Liver (tissue), 9 donors: ENCODE data around the gene WDR86. TPM values are rescaled to one million over a fixed set of nuclear protein-coding genes. Genes with fewer than 3 reads are reported as not detected.

Experiments
- DNase-seq: peaks from one replicate; pipeline ENCODE4 v3.0.0-alpha.2; 2017; ENCODE audit warnings: low spot score
- H3K27ac ChIP-seq, 2 donors: one replicate each; pipeline ENCODE4 v1.7.0; 2013; ENCODE audit warnings: inconsistent platforms in 2 of 2, low read length in 2 of 2, control low read depth in 1 of 2, low read depth in 1 of 2, mild to moderate bottlenecking in 1 of 2
- H3K27me3 ChIP-seq, 4 donors: one replicate each; pipeline versions ENCODE4 v1.6.1 to v1.7.0; 2013; ENCODE audit warnings: low read length in 3 of 4, inconsistent platforms in 1 of 4, mild to moderate bottlenecking in 1 of 4, moderate library complexity in 1 of 4; ENCODE audit not compliant: control insufficient read depth in 4 of 4, insufficient read depth in 4 of 4
- H3K36me3 ChIP-seq, 4 donors: one replicate each; pipeline versions ENCODE4 v1.6.1 to v1.7.0; 2013; ENCODE audit warnings: low read length in 3 of 4, mild to moderate bottlenecking in 3 of 4, low read depth in 1 of 4, moderate library complexity in 1 of 4; ENCODE audit not compliant: control insufficient read depth in 4 of 4, insufficient read depth in 3 of 4
- H3K4me1 ChIP-seq, 4 donors: one replicate each; pipeline versions ENCODE4 v1.6.1 to v1.7.0; 2013; ENCODE audit warnings: low read length in 3 of 4, mild to moderate bottlenecking in 3 of 4, moderate library complexity in 1 of 4; ENCODE audit not compliant: control insufficient read depth in 4 of 4, insufficient read depth in 4 of 4
- H3K4me3 ChIP-seq, 3 donors: one replicate each; pipeline versions ENCODE4 v1.6.1 to v1.7.0; 2013; ENCODE audit warnings: low read length in 3 of 3, control low read depth in 1 of 3, low read depth in 1 of 3, mild to moderate bottlenecking in 1 of 3
- H3K9ac ChIP-seq, 2 donors: one replicate each; pipeline ENCODE4 v1.7.0; 2013; ENCODE audit warnings: low read length in 2 of 2, mild to moderate bottlenecking in 2 of 2, moderate library complexity in 2 of 2, control low read depth in 1 of 2, low read depth in 1 of 2
- H3K9me3 ChIP-seq, 4 donors: one replicate each; pipeline versions ENCODE4 v1.6.1 to v1.7.0; 2013; ENCODE audit warnings: low read length in 3 of 4; ENCODE audit not compliant: control insufficient read depth in 4 of 4
- HNF4A ChIP-seq, 2 donors: conservative IDR thresholded peaks; 2 replicates each; pipeline ENCODE4 v1.6.1; 2016; ENCODE audit warnings: antibody characterized with exemption in 2 of 2, mild to moderate bottlenecking in 2 of 2
- JUND ChIP-seq, 2 donors: IDR thresholded peaks; 2 replicates each; pipeline ENCODE4 v1.6.1; 2016; ENCODE audit warnings: antibody characterized with exemption in 2 of 2
- NR2F2 ChIP-seq: IDR thresholded peaks from 2 replicates; pipeline ENCODE4 v1.6.1; 2016; ENCODE audit warnings: antibody characterized with exemption
- RXRA ChIP-seq, 2 donors: IDR thresholded peaks; 2 replicates each; pipeline ENCODE4 v1.6.1; 2017 to 2018; ENCODE audit warnings: antibody characterized with exemption in 2 of 2, mild to moderate bottlenecking in 1 of 2
- SP1 ChIP-seq: IDR thresholded peaks from 2 replicates; pipeline ENCODE4 v1.6.1; 2018; ENCODE audit warnings: antibody characterized with exemption, mild to moderate bottlenecking
- WGBS: extraction: QIAGEN DNeasy Blood & Tissue Kit; methylation state at CpG from one replicate; pipeline ENCODE4 v1.1.7; 2013; 5-methylcytosine and 5-hydroxymethylcytosine counted together
- polyA plus RNA-seq, 2 donors: library from polyadenylated mRNA; stranded (reverse) in 1 of 2; unstranded in 1 of 2; fragments of 200-250 nt in 1 of 2; fragments of >200 nt in 1 of 2; fragmentation: Nextera tagmentation in 1 of 2; extraction: Ambion mirVana in 1 of 2; gene quantifications; one replicate each; pipeline versions ENCODE4 v1.2.1 to v1.2.3, GENCODE V29; 2013 to 2015
- total RNA-seq, 2 donors: library from RNA; depleted of rRNA; stranded (reverse); fragments of >200 nt; gene quantifications; one replicate each; pipeline ENCODE4 v1.2.3, GENCODE V29; 2014
- TF ChIP-seq, protein P1 (sequence below): IDR thresholded peaks from 2 replicates; pipeline ENCODE4 v1.6.1; 2016; ENCODE audit warnings: antibody characterized with exemption
- TF ChIP-seq, protein P2 (sequence below): fragments of 150-350 bp; IDR thresholded peaks from 2 replicates; pipeline ENCODE4 v1.5.1; 2017; ENCODE audit warnings: improper control_type of control experiment, low read depth, low read length; ENCODE audit not compliant: missing input control
- TF ChIP-seq, protein P3 (sequence below): IDR thresholded peaks from 2 replicates; pipeline ENCODE4 v1.6.1; 2016; ENCODE audit warnings: antibody characterized with exemption, mild to moderate bottlenecking
- TF ChIP-seq, protein P4 (sequence below): IDR thresholded peaks from 2 replicates; pipeline ENCODE4 v1.6.1; 2016; ENCODE audit warnings: antibody characterized with exemption
- TF ChIP-seq, protein P5 (sequence below): IDR thresholded peaks from 2 replicates; pipeline ENCODE4 v1.6.1; 2016; ENCODE audit warnings: antibody characterized with exemption
- donor health status: healthy.
- donor health status: healthy.
- donor health status: healthy.
- donor health status: healthy.
- donor health status: healthy.

WDR86 gene
- total and polyA plus RNA-seq, 4 donors = 0.35 to 4.9 (median 0.77) TPM

DNA sequence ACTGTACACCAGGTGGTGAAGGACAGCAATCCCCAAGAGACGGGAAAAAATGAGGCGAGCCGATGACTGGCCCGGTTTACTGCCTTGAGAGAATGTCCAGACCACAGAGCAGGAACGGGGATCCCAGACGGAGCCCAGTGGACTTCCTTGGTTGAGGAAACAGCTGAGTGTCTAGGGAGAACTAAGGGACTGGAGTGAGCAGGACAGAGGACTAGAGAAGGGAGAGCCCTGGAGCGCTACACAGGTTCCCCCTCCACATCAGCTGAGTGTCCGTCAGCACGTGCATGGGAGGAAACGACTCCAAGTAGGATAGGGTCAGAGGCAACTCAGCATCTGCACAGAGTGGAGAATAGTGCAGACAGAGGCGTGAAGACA lies 7.1 kb upstream of the WDR86 start:
- Histone ChIP-seq H3K4me1 (peaks cover 0 to 4% (median 2%) of the 10 kb centered on the region in 4 donors), H3K9ac (no peak overlapping the region), H3K27ac (no peak overlapping the region), H3K4me3 (no peak overlapping the region), H3K36me3 (no peaks in the 10 kb centered on the region), H3K9me3 (peaks cover 0 to 6% (median 0%) of the 10 kb centered on the region in 4 donors), H3K27me3 (no peaks in the 10 kb centered on the region)
- DNase-seq = no peak
- WGBS = 72% methylated on average over 11 of the region's 11 CpGs
- TF ChIP-seq RXRA (IDR thresholded peaks at IDR 0.05) (peak in 1 of 2 donors; percentile 5), JUND (IDR thresholded peaks at IDR 0.05) (no peak)

DNA sequence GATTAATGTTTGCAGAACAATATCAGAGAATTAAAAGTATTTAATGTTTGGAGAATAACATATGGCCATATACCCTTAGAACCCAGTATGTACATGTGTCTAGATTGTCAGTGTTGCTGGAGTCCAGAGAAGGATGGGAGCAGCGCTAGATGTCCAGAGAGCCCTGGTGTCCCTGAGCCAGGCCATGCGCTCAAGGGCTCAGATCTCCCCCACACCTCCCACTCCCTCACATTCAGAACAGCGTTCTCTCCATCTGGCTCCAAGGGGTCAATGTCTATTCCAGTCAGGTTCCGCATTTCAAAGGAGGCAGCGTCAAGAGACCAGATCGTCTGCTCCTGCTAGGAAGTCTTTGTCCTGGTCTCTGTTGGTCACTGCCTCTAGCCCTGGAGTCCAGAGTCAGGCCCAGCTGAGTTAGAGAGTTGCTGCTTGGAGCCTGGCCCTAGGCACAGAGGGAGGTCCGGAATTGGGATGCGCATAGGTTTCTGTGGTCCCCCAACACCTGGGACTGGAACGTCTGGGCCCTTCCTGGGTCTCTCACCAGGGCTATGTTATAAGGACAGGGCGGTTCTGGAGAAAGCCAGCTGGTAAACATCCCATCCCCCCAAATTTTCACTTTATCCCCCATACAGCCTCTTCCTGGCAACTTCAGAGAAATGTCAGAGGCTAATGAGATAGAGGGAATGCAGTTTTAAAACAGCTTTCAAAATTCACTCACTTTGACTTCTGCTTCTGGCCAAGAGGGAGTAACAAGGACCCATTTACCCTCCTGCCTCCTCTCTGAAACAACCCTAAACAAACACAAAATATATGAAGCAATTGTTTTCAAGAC lies 6.5 kb upstream of the WDR86 start:
- WGBS = 79% methylated on average over 10 of the region's 10 CpGs
- Histone ChIP-seq H3K4me1 (peaks cover 0 to 4% (median 2%) of the 10 kb centered on the region in 4 donors), H3K27me3 (no peaks in the 10 kb centered on the region), H3K9ac (no peak overlapping the region), H3K27ac (no peak overlapping the region), H3K9me3 (peaks cover 0 to 6% (median 0%) of the 10 kb centered on the region in 4 donors), H3K36me3 (no peaks in the 10 kb centered on the region), H3K4me3 (no peak overlapping the region)
- no peak for DNase-seq
- TF ChIP-seq SP1 = no peak
- TF ChIP-seq, protein P1, sequence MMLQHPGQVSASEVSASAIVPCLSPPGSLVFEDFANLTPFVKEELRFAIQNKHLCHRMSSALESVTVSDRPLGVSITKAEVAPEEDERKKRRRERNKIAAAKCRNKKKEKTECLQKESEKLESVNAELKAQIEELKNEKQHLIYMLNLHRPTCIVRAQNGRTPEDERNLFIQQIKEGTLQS = no peak
- TF ChIP-seq, protein P2, sequence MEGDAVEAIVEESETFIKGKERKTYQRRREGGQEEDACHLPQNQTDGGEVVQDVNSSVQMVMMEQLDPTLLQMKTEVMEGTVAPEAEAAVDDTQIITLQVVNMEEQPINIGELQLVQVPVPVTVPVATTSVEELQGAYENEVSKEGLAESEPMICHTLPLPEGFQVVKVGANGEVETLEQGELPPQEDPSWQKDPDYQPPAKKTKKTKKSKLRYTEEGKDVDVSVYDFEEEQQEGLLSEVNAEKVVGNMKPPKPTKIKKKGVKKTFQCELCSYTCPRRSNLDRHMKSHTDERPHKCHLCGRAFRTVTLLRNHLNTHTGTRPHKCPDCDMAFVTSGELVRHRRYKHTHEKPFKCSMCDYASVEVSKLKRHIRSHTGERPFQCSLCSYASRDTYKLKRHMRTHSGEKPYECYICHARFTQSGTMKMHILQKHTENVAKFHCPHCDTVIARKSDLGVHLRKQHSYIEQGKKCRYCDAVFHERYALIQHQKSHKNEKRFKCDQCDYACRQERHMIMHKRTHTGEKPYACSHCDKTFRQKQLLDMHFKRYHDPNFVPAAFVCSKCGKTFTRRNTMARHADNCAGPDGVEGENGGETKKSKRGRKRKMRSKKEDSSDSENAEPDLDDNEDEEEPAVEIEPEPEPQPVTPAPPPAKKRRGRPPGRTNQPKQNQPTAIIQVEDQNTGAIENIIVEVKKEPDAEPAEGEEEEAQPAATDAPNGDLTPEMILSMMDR = no peak
- TF ChIP-seq, protein P3, sequence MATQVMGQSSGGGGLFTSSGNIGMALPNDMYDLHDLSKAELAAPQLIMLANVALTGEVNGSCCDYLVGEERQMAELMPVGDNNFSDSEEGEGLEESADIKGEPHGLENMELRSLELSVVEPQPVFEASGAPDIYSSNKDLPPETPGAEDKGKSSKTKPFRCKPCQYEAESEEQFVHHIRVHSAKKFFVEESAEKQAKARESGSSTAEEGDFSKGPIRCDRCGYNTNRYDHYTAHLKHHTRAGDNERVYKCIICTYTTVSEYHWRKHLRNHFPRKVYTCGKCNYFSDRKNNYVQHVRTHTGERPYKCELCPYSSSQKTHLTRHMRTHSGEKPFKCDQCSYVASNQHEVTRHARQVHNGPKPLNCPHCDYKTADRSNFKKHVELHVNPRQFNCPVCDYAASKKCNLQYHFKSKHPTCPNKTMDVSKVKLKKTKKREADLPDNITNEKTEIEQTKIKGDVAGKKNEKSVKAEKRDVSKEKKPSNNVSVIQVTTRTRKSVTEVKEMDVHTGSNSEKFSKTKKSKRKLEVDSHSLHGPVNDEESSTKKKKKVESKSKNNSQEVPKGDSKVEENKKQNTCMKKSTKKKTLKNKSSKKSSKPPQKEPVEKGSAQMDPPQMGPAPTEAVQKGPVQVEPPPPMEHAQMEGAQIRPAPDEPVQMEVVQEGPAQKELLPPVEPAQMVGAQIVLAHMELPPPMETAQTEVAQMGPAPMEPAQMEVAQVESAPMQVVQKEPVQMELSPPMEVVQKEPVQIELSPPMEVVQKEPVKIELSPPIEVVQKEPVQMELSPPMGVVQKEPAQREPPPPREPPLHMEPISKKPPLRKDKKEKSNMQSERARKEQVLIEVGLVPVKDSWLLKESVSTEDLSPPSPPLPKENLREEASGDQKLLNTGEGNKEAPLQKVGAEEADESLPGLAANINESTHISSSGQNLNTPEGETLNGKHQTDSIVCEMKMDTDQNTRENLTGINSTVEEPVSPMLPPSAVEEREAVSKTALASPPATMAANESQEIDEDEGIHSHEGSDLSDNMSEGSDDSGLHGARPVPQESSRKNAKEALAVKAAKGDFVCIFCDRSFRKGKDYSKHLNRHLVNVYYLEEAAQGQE = no peak
- TF ChIP-seq, protein P4, sequence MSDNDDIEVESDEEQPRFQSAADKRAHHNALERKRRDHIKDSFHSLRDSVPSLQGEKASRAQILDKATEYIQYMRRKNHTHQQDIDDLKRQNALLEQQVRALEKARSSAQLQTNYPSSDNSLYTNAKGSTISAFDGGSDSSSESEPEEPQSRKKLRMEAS = no peak
- TF ChIP-seq NR2F2 = no peak
- TF ChIP-seq, protein P5, sequence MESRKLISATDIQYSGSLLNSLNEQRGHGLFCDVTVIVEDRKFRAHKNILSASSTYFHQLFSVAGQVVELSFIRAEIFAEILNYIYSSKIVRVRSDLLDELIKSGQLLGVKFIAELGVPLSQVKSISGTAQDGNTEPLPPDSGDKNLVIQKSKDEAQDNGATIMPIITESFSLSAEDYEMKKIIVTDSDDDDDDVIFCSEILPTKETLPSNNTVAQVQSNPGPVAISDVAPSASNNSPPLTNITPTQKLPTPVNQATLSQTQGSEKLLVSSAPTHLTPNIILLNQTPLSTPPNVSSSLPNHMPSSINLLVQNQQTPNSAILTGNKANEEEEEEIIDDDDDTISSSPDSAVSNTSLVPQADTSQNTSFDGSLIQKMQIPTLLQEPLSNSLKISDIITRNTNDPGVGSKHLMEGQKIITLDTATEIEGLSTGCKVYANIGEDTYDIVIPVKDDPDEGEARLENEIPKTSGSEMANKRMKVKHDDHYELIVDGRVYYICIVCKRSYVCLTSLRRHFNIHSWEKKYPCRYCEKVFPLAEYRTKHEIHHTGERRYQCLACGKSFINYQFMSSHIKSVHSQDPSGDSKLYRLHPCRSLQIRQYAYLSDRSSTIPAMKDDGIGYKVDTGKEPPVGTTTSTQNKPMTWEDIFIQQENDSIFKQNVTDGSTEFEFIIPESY = no peak
- no peak for TF ChIP-seq HNF4A (conservative IDR thresholded peaks at IDR 0.05)
